ENCODE measurements around the gene CYBA.
A peak's percentile ranks its signal among the peaks of the same experiment; 100 is the strongest.
"Not testable (repeated sequence)": the region's sequence is repeated elsewhere in the genome, so short reads cannot be mapped to it uniquely, and the experiment has no call there.

The CYBA gene

DNA sequence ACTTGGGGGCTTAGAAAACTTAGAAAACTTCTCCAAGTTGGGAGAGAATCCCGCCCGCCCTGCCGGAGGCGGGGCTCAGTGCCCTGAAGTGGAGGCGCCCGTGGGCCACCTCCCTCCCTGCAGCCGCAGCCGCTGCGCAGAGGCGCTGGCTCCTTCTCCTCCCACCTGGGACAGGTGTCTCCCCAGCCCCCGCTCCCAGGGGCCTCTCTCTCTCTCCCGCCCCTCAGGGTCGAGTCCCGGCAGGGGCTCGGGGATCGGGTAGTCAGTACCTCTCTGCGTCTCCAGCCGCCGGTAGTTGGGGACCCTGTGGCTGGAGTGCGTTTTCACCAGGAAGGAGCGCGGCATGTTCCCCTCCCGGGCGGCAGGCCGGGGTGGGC, 35.2 kb upstream of the CYBA start:
- DNase-seq: peak; percentile 84

DNA sequence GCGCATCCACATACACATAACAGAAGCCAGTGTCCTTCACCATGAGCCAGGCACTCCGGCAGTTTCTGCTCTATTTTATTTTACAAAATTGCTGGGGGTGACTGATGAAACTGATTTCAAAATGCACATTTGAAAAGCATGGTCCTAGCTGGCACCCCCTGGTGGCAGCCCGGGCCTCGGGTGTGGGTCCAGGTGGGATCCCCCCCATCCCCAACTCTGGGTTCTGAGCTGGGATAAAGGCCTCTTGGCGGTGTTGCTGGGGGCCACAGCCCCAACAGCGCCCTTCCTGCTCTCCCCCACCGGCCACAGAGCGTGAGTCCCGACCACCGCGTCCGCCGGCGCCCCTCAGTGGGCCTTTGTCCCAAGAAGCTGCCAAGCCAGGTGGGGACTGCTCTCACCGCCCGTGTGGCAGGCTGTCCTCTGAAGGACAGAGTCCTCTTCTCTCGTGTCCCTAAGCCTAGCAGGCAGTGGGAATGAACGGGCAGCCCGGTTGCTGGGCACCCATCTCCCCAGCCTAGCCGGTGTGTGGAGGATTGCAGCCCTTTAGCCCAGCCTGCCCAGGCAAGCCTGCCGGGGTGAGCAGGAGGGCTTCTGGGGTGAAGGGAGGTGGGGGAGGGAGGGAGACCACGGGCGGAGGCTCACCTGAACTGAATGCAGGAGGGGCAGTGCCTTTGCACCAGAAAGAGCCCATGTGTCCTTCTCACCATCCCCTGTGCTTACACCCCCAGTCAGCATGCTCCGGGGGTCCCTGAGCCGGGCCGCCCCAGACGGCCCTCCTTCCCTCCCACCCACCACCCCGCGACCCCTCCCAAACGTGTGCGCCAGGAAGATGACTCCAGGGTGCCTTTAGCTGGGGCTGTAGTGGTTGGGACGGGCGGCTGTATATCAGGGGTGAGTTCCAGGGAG, 34.6 kb upstream of the CYBA start:
- peak; percentile 60 for DNase-seq

DNA sequence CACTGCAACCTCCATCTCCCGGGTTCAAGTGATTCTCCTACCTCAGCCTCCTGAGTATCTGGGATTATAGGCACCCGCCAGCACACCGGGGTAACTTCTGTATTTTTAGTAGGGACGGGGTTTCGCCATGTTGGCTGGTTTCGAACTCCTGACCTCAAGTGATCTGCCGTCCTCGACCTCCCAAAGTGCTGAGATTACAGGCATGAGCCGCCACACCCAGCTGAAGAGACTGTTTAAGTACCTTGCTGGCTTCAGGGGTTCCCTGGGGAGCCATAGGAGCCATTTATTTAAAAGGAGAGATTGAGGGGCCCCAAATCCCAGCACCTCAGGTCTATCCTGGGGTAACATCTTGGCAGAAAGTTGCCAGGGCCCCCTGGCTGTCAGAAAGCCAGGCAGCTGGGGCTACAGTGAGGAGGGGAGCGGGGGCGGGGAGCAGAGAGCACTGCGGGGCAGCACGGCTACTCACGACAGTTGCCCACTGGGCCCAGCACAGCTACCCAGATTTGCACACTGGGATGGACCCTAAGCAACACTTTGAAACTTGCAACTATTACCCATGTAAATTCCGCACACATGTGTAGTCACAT, 33.8 kb upstream of the CYBA start:
- no peak for DNase-seq

DNA sequence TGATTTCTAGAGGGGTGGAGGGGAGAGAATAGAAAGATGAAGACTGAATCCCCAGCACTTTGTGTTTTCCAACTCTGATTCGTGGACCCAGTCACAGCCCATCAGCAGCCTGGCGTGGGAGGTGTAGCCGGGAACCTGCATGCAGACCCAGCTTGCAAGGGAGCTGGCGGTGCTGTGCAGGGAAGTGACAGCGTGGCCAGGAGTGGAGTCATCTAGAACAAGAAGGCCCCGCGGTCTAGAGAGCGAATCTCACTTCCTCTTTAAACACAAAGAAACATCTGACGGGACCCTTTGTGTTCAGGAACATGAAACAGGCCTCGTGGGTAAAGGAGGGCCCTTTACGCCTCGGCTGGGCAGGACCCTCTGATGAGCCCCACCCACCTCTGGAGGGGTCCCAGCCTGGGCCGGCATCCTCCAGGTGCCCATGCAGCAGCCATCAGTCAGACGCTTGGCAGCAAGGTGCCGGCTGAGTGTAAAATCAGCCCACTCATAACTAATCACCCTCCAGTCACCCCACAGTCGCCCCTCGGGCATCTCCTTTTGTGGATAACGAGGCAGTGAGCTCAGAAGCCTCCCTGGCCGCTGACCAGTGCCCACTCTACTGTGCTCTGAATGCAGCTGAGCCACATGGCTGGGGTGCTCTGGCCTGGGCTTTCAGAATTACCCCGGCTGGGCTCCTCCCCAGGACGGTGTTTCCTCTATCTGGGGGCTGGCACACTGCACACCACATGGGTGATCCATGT, 31.0 kb upstream of the CYBA start:
- DNase-seq: peak; percentile 19

DNA sequence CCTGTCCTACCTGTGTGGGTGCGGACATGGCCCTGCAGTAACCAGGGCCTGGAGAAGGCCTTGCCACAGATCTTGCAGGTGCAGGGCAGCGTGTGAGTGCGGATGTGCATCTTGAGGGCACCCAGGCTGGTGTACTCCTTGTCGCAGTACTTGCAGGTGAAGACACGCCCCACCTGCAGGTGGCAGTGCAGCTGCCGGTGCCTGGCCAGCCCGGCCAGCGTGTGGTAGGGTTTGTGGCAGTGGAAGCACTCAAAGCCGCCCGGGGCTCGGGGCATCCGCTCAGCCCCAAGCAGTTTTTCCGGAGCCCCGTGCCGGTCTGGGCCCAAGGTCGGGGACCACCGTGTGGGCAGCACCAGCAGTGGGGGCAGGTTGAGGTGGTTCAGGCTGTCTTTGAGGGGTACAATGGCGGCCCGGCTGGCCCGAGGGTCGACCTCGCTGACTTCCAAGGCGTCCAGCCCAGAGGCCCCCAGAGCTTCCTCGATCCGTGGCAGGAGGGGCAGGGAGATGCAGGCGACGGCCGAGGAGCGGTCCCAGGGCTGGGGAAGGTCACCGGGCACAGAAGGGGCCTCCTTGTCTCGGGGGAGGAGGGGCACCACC, 30.3 kb upstream of the CYBA start:
- peak; percentile 86 for DNase-seq

DNA sequence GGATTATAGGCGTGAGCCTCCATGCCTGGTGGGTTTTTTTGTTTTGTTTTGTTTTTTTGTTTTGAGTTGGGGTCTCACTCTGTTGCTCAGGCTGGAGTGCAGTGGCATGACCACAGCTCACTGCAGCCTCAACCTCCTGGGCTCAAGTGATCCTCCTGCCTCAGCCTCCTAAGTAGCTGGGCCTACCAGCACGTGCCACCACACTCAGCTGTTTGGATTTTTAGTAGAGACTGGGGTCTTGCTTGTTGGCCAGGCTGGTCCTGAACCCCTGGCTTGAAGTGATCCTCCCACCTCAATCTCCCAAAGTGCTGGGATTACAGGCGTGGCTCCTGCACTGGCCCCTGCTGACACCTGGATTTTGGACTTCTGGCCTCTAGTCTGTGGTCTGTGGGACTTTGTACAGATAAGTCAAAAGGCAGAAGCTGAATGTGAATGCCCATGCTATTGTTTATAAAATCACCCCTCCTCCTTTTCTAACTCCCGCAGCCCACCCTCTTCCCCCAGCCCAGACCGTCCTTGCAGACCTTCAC, 29.8 kb upstream of the CYBA start:
- DNase-seq: no peak

DNA sequence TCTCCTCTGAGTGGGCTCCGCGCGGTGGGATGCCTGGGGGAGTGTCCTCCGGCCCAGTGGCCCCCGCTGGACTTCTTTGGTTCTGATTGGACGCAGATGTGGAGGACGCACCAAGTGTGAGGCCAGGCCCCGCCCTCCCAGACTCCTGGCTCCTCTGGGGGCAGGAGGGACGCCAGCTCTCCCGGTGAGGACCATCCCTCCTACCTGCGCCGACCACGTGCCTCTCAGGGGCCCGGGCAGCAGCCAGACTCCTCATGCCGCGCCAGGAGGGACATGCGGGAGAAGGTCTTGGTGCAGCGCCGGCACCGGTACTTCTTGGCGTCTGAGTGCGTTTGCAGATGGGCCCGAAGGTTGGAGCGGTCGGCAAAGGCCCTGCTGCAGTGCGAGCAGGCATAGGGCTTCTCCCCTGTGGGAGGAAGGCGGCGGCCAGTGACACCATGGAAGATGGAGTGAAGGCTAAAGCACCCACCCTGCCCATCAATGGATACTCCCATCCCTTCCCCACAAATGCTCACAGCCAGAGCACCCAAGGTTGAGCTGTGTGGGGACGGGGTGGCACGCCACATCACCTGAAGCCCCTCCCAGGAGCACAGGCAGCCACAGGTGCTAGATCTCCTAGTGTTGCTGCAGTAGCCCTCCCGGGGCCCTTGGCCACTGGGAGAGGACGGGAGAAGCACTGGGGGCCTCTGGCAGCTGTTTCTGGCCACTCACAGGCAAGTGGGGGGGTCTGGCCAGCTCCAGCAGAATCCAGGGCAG, 27.5 kb upstream of the CYBA start:
- DNase-seq: no peak

DNA sequence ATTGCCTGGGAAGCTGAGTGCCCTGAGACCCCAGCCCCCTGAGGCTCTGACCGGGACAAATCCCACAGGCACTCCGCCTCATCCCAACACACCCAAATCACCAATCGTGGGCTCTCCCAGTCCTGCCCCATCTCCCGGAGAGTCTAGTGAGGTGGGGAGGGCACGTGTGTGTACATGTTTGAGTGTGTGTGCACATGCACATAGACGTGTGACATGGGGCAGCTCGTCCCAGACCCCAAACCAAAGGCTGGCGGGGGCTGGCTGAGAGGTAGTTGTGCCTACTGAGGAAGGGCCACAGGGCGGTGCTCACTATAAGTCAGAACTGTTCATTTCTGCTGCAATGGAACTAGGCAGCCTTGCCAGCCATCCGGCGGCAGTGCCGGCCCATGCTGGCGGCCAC, 26.9 kb upstream of the CYBA start:
- DNase-seq: no peak

DNA sequence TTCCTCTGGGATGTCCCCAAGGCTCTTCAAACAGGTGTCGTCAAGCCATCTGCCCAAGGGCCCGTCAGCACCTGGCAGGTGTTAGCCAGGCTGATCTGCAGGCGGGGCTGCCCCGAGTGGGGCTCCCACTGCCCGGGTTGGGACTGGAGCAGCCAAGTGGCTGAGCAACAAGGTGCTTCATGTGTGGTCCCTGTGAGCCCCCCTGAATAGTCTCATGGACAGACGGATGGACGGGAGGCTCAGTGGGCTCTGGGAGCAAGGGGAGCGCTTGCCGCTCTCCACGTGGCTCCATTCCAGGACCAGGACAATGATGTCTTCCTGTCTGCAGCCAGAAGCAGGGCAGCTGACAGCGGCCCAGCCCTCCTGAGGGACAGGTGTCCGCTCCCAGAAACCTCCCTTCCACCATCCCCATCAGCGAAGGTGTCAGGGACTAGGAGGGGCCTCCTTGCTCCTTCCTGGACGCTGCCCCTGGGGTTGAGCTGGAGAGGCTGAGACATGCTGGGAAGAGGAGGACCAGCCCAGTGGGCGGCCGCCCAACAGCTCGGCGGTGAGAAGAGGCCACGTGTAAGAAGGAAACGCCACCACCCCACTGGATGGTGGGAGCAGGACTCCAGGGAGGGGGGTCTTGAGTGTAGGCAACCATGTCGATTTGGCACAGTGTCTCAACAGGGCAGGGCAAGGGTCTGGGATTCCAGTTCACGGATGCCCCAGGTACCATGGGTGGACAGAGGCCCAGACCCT, 25.8 kb upstream of the CYBA start:
- no peak for DNase-seq

DNA sequence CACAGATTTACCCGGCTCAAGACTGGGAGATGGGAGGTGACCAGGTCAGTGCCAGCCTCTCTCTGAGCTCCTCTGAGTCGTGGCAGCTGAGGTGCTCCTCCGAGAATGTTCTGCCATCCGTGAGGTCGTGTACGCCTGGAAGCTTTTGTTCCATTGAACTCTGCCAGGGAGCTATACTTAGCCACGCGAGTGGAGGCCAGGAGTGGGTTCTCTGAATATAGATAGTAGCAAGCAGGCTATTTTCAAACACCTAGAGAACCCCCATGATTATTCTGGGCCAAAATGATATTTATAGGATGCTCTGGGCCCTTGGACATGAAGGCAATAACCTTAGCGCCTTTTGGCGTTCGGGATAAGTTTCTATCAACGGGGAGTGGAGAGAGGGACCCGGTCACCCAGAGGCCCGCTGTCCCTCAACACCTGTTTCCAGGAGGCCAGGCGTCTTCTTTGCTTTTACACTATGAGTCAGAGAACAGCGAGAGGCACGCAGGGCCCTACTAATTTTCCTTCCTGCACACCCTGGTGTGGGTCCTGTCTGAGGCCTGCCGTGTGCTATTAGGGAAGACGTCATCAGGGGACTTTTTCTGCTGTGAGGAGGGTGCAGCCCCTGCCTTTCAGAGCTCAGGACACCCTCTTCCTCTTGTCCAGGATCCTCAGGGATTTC, 23.0 kb upstream of the CYBA start:
- no peak for DNase-seq

DNA sequence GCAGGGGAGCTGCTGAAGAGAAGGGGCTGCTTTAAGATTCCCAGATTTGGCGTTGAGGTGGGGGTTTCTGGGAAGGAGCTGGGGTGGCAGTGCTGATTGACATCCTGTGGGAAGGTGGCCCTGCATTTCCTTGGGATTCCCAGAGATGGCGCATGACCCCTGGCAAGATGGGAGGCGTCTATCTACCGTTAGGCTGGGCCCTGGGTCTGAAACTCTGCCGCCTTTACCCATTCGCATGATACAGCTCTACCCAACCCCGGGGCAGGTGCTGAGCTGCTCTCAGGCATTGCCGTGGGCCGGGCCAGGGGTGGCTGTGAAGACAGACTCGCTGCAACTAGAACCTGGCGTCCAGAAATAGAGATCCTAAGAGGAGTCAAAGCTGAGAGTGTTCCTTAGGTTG, 21.9 kb upstream of the CYBA start:
- DNase-seq: peak; percentile 52

DNA sequence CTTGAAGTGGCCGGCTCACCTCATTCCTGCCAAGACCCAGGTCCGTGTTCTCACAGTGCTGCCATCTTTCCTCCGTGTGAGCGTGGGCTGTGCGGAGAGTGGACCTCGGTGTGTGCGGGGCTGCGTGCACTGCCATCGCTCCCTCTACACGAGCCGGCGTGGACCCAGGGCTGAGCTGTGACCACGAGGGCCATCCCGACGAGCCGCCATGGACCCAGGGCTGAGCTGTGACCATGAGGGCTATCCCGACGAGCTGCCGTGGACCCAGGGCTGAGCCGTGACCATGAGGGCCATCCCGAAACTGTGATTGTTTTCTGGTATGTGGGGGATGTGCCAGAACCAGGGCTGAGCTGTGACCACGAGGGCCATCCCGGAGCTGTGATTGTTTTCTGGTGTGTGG, 21.0 kb upstream of the CYBA start:
- DNase-seq: no peak

DNA sequence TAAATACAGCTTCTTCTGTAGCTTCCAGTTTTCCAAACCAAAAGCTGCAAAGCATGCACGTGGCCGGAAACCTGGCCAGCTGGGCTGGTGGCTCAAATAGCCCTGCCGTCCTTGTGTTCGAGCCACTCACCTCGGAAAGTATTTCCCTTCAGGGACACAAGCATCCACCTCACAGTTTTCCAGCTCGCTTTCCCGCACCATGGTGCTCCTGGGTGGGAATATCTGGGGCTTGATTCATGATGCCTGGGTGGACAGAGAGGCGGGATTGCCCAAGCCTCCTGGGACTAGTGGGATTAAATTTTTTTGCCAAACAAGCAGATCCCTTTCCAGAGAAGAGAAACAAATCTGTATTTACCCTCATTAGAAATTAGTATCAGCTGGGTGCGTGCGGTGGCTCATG, 19.1 kb upstream of the CYBA start:
- DNase-seq: no peak

DNA sequence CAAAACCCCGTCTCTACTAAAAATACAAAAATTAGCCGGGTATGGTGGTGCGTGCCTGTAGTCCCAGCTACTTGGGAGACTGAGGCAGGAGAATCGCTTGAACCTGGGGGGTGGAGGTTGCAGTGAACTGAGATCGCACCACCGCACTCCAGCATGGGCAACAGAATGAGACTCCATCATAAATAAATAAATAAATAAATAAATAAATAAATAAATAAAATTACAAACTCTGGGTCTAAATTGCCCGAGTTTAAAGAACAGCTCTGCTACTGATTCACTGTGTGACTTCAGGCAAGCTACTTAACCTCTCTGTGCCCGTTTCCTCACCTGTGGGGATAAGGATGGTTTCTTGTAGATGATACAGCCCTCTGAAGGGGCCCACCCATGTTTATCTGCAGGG, 18.6 kb upstream of the CYBA start:
- not testable (repeated sequence) for DNase-seq

DNA sequence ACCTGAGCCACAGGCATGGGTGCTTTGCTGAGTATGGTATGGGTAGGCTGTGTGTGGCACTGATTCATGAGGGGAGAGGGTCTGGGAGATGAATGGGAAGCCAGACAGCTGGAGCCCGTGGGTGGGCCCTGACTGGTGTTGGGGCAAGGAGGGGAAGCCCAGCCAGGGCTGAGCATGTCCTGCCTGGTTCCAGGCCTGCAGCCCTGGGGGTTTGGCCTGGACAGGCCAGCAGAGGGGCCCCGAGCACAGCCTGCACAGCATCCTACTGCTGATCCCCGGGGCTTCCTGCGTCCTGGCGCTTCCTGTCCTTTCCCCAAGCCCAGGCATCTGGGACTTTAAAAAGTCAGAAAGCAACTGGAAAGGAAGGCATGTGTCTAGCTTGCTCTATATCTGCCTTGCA, 16.6 kb upstream of the CYBA start:
- DNase-seq: no peak

DNA sequence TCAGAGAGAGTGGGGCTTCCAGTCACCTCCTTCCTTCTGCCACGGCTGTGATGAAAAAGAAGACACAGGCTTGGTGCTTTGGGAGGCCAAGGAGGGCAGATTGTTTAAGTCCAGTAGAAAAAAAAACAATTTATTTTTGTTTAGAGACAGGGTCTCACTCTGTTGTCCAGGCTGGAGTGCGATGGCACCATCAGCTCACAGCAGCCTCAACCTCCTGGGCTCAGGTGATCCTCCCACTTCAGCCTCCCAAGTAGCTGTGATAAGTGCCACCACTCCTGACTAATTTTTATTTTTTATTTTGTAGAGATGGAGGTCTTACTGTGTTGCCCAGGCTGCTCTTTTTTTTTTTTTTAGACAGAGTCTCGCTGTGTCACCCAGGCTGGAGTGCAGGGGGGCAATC, 14.7 kb upstream of the CYBA start:
- DNase-seq: no peak

DNA sequence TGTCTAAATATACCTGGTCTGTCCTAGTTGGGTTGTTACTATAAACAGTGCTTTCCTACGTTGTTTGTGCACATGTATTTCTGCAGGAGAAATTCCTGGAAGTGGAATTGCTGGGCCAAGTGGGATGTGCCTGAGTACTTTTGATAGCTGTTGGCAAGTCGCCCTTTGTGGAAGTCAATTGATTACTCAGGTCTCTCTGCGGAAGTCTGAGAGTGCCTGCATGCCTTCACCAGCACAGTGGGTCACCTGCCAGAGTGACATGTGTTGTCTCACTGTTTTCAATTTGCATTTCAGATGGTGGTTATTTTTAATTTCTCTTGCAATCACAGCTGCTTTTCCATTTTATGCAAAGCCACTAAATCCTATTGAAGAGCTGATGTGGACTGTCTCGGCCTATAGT, 14.3 kb upstream of the CYBA start:
- DNase-seq: no peak

DNA sequence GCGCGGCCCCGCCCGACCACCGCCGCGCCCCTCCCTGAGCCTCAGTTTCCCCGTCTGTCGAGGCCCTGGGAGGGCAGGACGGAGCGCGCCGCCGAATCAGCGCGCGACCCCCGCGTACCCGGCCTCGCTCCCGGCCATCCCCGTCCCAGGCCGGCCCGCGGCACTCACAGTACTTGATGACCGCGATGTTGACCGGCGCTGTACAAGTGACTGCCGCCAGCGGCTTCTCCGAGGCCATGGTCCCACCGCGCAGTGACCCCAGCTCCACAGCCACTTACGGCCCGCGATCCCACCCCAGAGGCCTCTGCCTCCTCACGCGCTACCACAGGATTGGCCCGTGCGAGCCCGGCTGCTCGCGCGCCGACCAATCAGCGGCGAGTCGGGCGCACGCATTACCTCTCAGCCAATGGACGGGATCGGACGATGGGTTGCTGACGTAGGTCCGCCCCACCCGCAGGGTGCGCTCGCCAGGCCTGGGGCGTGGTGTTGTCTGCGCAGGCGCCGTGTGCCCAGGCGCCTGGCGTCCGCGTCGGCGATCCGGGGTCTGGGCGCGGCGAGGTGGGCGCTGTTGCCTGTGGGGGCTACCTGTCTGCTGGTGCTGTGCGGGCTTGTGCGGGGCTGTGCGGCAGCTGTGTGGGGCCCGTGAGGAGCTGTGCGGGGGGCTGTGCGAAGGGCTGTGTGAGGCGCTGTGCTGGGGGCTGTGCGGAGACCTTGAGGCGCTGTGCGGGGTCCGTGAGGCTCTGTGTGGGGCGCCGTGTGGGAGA, 12.2 kb upstream of the CYBA start, which contains the start of gene MVD:
TSS of gene MVD (minus strand) at position 249 of the 764 bp plus-strand sequence. CDS start at position 238, 11 bp downstream.
- DNase-seq: peak; percentile 98

DNA sequence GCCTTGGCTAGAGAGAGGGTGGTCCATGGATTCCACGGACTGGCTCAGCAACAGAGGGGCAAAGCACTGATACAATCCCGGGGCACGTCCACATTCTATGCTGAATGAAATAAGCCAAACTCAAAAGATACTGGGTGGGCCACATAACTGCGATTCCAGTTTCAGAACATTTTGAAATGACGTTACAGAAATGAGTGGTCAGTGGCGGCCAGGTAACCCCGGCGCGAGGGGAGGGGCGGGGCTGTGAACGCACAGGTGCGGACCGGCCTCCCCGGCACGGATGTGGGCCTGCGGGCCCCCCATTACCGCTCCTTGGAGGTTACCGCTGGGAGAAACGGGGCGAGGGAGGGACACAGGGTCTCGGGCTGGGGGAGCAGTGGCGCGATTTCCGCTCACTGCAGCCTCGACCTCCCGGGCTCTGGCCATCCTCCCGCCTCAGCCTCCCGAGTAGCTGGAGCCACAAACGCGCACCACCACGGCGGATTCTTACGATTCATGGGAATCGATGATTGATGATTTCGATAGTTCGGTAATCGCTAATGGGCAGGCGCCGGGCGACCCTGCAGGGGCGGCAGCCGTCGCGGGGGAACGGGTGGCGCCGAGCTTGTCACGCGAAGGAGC, 11.5 kb upstream of the CYBA start:
- peak; percentile 21 for DNase-seq

DNA sequence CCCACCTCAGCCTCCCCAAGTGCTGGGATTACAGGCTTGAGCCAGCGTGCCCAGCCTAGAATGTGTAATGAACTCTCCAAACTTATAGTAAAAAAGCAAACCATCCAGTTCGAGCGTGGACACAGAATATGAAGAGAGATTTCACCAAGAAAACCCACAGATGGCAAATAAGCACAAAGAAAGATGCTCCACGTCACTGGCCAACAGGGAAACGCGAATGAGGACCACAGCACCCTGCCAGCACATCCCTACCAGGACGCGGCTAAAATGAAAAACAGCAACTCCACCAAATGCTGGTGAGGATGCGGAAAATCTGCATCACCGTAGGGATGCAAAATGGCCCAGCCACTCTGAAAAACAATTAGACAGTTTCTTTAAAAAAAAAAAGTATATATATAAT, 10.6 kb upstream of the CYBA start:
- DNase-seq: no peak

Data from DMS53 (cell line).